ENCODE data around the gene BACH2. TPM values are rescaled to one million over a fixed set of nuclear protein-coding genes. Genes with fewer than 3 reads are reported as not detected.

The BACH2 gene
- total and polyA plus RNA-seq, 2 of the 4 experiments (the other 2 are of a cell fraction): 1.3 to 1.4 TPM

GRCh38 chr6:90136176-90136575, 160.5 kb downstream of the BACH2 start:
- Histone ChIP-seq H3K4me1 (ENCODE audit: control insufficient read depth, insufficient read depth, low read length) (peaks cover 11% of the 10 kb centered on the region), H4K20me1 (ENCODE audit: insufficient read depth, low read length) (no peaks in the 10 kb centered on the region), H3K9me3 (ENCODE audit: control insufficient read depth, insufficient read depth, low read length) (no peaks in the 10 kb centered on the region), H3K79me1 (ENCODE audit: low read depth in 1 of 2, low read length in 2 of 2) (no peaks in the 10 kb centered on the region), H3K23ac (ENCODE audit: low read depth, low read length) (peak overlapping the region; percentile 41; the same call in 1 of the 2 replicates), H2AK9ac (replicated peaks; ENCODE audit: low read depth, low read length, poor library complexity) (no peak overlapping the region), H2AFZ (replicated peaks; ENCODE audit: low read length, poor library complexity) (peak overlapping the region; percentile 76), H2AK5ac (ENCODE audit: low read depth, low read length) (no peak overlapping the region), H3K27me3 (ENCODE audit: control insufficient read depth, insufficient read depth, low read length) (no peaks in the 10 kb centered on the region), H2BK5ac (ENCODE audit: low read depth, low read length, poor library complexity, severe bottlenecking) (peak overlapping the region; percentile 46), H3K9ac (ENCODE audit: low read depth, low read length) (peak overlapping the region; percentile 50), H4K91ac (ENCODE audit: insufficient read depth, low read depth, low read length) (peak overlapping the region; percentile 59), H3K4me2 (ENCODE audit: low read depth, low read length) (peak overlapping the region; percentile 59), H3K56ac (ENCODE audit: extremely low read depth, insufficient read depth, low read length) (no peak overlapping the region), H3K18ac (ENCODE audit: low read depth, low read length) (peak overlapping the region; percentile 83), H4K5ac (ENCODE audit: low read depth, low read length) (peak overlapping the region; percentile 78), H2BK120ac (ENCODE audit: low read depth, low read length) (peak overlapping the region; percentile 72), H2BK20ac (ENCODE audit: low read depth, low read length) (peak overlapping the region; percentile 58; the same call in 1 of the 2 replicates), H3K27ac (ENCODE audit: insufficient read depth, low read length) (peak overlapping the region; percentile 55), H3K4me3 (ENCODE audit: insufficient read depth, low read depth, low read length) (no peak overlapping the region), H3K4ac (ENCODE audit: low read depth, low read length) (peak overlapping the region; percentile 73), H4K8ac (ENCODE audit: low read depth in 2 of 2, low read length in 2 of 2) (peak overlapping the region; percentile 17 to 64; a peak in 3 of 4 replicates), H3K36me3 (ENCODE audit: control insufficient read depth, insufficient read depth, low read length) (no peaks in the 10 kb centered on the region), H3K9me1 (ENCODE audit: insufficient read depth, low read length) (peaks cover 7% of the 10 kb centered on the region), H3K14ac (replicated peaks; ENCODE audit: low read depth, low read length) (peak overlapping the region; percentile 70), H2BK15ac (ENCODE audit: low read depth, low read length) (0 out of 3 replicates have a peak overlapping the region, but pooled peaks have one; percentile 39)
- ChIA-PET CTCF (no interaction called here), POLR2A (ENCODE audit: unreplicated experiment) (no interaction called here)
- WGBS, 2 experiments (ENCODE audit: extremely low coverage in 2 of 2, insufficient read length in 1 of 2): no CpG with 5 or more reads among the region's 2 CpGs
- peak; percentile 23 for DNase-seq
- dilution Hi-C loops (cut with HindIII; ENCODE audit: low sequenced_read_pairs, unreplicated experiment): no loop called here
- intact Hi-C loops (cut with micrococcal nuclease): loop anchor here (5.0 kb wide), 2 partner anchors 81 to 161 kb away; partner anchors contain the start of gene BACH2
- BruUV-seq (replicated peaks): no TSS peak
- in situ Hi-C loops (cut with MboI; ENCODE audit: low sequenced_read_pairs): no loop called here
- TF ChIP-seq USF2 (IDR thresholded peaks at IDR 0.05; ENCODE audit: low read depth, low read length): no peak
- no peak for TF ChIP-seq SMC3 (IDR thresholded peaks at IDR 0.05; ENCODE audit: low read depth, low read length)
- TF ChIP-seq MAZ (IDR thresholded peaks at IDR 0.05; ENCODE audit: borderline replicate concordance, low read depth, low read length): no peak
- TF ChIP-seq MAFK (IDR thresholded peaks at IDR 0.05; ENCODE audit: low read depth, low read length): no peak
- no peak for TF ChIP-seq POLR2A (IDR thresholded peaks at IDR 0.05; ENCODE audit: low read depth, low read length)
- TF ChIP-seq MXI1 (IDR thresholded peaks at IDR 0.05; ENCODE audit: borderline replicate concordance, low read depth, low read length): no peak
- TF ChIP-seq BHLHE40 (IDR thresholded peaks at IDR 0.05; ENCODE audit: low read depth, low read length): no peak
- TF ChIP-seq CEBPB (IDR thresholded peaks at IDR 0.05; ENCODE audit: low read depth, low read length): no peak
- no peak for TF ChIP-seq RFX5 (IDR thresholded peaks at IDR 0.05; ENCODE audit: low read depth, low read length)
- TF ChIP-seq CHD1 (IDR thresholded peaks at IDR 0.05; ENCODE audit: low read depth, low read length): no peak
- TF ChIP-seq ELK1 (IDR thresholded peaks at IDR 0.05; ENCODE audit: borderline replicate concordance, low read depth, low read length): no peak
- no peak for TF ChIP-seq RCOR1 (IDR thresholded peaks at IDR 0.05; ENCODE audit: insufficient replicate concordance, low read length)
- no peak for TF ChIP-seq RAD21 (IDR thresholded peaks at IDR 0.05; ENCODE audit: low read length)
- no peak for TF ChIP-seq FOS (IDR thresholded peaks at IDR 0.05; ENCODE audit: low read depth, low read length)
- no peak for TF ChIP-seq NFE2L2 (IDR thresholded peaks at IDR 0.05; ENCODE audit: low read depth, low read length)
- no peak for TF ChIP-seq CTCF (conservative IDR thresholded peaks at IDR 0.05; ENCODE audit: low read depth, low read length)
- no peak for ATAC-seq (ENCODE audit: low read depth)
